Calu3 (cell line): Measurements from ENCODE around the gene GARIN1A. TPM values are rescaled to one million over a fixed set of nuclear protein-coding genes. Genes with fewer than 3 reads are reported as not detected.
"Not testable (repeated sequence)": the region's sequence is repeated elsewhere in the genome, so short reads cannot be mapped to it uniquely, and the experiment has no call there.

ENCODE experiments used
- BruUV-seq: library from RNA; stranded (reverse); fragments of 400-500 nt; replicated peaks from 2 replicates; lab custom pipeline; 2021; lab: Mats Ljungman, UMichigan
- CTCF ChIA-PET: fragments of 300-600 bp; sonication (Branson Sonifier 250); formaldehyde crosslinking; loops from one replicate; lab custom pipeline; 2022; ENCODE audit warnings: antibody characterized with exemption; lab: Charles Lee
- DNase-seq: peaks from one replicate; pipeline ENCODE4 v3.0.0; 2022
- H3K27ac Mint-ChIP-seq: one replicate; pipeline ENCODE4 v1.8.0; 2022; ENCODE audit warnings: mixed read lengths; ENCODE audit not compliant: unreplicated experiment
- H3K27me3 Mint-ChIP-seq: one replicate; pipeline ENCODE4 v1.8.0; 2022; ENCODE audit warnings: mixed read lengths; ENCODE audit not compliant: unreplicated experiment
- H3K36me3 Mint-ChIP-seq: one replicate; pipeline ENCODE4 v1.8.0; 2022; ENCODE audit warnings: mild to moderate bottlenecking, moderate library complexity, mixed read lengths; ENCODE audit not compliant: insufficient read depth, unreplicated experiment
- H3K4me1 Mint-ChIP-seq: one replicate; pipeline ENCODE4 v1.8.0; 2022; ENCODE audit warnings: mild to moderate bottlenecking, low read depth, mixed read lengths; ENCODE audit not compliant: unreplicated experiment
- H3K4me3 Mint-ChIP-seq: one replicate; pipeline ENCODE4 v1.8.0; 2022; ENCODE audit warnings: mild to moderate bottlenecking, low read depth, moderate library complexity, mixed read lengths; ENCODE audit not compliant: unreplicated experiment
- H3K9me3 Mint-ChIP-seq: one replicate; pipeline ENCODE4 v1.8.0; 2022; ENCODE audit warnings: low read depth, mixed read lengths; ENCODE audit not compliant: unreplicated experiment
- intact Hi-C: fragments of 100-400 bp; cut with micrococcal nuclease; formaldehyde crosslinking; loops from one replicate; pipeline ENCODE4 v1.10.0; 2022; ENCODE audit not compliant: unreplicated experiment
- total RNA-seq: library from RNA; stranded (reverse); gene quantifications from 2 replicates; pipeline ENCODE4 v1.2.3, GENCODE V29; 2022
- TF ChIP-seq, protein P1 (sequence below): fragments of 200-600 bp; IDR thresholded peaks from one replicate; pipeline ENCODE4 v1.8.0; 2022; ENCODE audit warnings: antibody characterized with exemption; ENCODE audit not compliant: unreplicated experiment

The GARIN1A gene
- total RNA-seq, 1 experiment from 2014 or later = 7.3 TPM

DNA sequence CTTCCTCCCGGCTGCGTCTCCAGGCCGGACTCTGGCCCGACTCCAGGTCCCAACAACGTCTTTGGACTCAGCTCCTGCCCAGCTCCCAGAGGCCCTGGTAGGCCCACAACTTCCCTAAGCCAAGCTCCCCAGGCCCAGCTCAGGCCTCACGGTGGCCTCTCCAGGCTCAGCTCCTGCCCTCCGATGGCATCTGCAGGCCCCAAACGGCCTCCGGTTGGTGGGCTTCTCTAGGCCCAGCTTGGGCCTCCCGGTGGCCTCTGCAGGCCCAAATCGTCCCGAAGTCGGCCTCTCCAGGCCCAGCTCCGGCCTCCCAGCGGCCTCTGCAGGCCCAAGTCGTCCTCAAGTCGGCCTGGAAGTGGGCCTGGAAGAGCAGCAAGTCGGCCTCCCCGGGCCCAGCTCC lies 18.0 kb upstream of the GARIN1A start:
- H3K4me3 Mint-ChIP-seq, H3K27me3 Mint-ChIP-seq, CTCF ChIA-PET, BruUV-seq, intact Hi-C loops, H3K9me3 Mint-ChIP-seq, H3K36me3 Mint-ChIP-seq, H3K27ac Mint-ChIP-seq, H3K4me1 Mint-ChIP-seq, DNase-seq: not testable (repeated sequence)

DNA sequence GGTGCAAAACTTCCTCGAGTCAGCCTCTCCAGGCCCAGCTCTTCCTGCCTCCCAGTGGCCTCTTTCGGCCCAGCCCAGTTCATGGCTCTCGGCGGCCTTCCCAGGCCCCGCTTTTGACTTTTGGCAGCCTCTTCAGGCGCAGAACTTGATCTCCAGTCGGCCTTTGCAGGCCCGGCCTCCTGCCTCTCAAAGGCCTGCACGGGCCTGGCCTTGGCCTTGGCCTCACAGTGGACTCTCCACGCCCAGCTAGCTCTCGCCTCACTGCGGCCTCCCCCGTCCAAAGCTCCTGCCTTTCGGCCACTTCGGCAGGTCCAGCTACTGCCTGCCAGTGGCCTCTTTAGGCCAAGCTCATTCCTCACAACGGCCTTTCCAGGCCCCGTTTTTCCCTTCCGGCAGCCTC lies 17.6 kb upstream of the GARIN1A start:
- intact Hi-C loops, H3K9me3 Mint-ChIP-seq, DNase-seq, H3K4me1 Mint-ChIP-seq, CTCF ChIA-PET, H3K27ac Mint-ChIP-seq, H3K27me3 Mint-ChIP-seq, H3K36me3 Mint-ChIP-seq, BruUV-seq, H3K4me3 Mint-ChIP-seq: not testable (repeated sequence)

GRCh38 chr7:128658428-128658827 lies 13.7 kb upstream of the GARIN1A start:
- H3K27ac Mint-ChIP-seq, BruUV-seq, intact Hi-C loops, H3K27me3 Mint-ChIP-seq, H3K4me3 Mint-ChIP-seq, H3K4me1 Mint-ChIP-seq, DNase-seq, H3K9me3 Mint-ChIP-seq, CTCF ChIA-PET: not testable (repeated sequence)
- peaks cover 16% of the 10 kb centered on the region for H3K36me3 Mint-ChIP-seq

GRCh38 chr7:128660596-128660995 lies 11.5 kb upstream of the GARIN1A start:
- CTCF ChIA-PET = no interaction called here
- DNase-seq = no peak
- H3K9me3 Mint-ChIP-seq = peaks cover 5% of the 10 kb centered on the region
- no peaks in the 10 kb centered on the region for H3K27me3 Mint-ChIP-seq
- no peaks in the 10 kb centered on the region for H3K4me1 Mint-ChIP-seq
- no peak overlapping the region for H3K27ac Mint-ChIP-seq
- intact Hi-C loops = no loop called here
- H3K36me3 Mint-ChIP-seq = peaks cover 16% of the 10 kb centered on the region
- TSS peak; percentile 5 for BruUV-seq
- TF ChIP-seq, protein P1, sequence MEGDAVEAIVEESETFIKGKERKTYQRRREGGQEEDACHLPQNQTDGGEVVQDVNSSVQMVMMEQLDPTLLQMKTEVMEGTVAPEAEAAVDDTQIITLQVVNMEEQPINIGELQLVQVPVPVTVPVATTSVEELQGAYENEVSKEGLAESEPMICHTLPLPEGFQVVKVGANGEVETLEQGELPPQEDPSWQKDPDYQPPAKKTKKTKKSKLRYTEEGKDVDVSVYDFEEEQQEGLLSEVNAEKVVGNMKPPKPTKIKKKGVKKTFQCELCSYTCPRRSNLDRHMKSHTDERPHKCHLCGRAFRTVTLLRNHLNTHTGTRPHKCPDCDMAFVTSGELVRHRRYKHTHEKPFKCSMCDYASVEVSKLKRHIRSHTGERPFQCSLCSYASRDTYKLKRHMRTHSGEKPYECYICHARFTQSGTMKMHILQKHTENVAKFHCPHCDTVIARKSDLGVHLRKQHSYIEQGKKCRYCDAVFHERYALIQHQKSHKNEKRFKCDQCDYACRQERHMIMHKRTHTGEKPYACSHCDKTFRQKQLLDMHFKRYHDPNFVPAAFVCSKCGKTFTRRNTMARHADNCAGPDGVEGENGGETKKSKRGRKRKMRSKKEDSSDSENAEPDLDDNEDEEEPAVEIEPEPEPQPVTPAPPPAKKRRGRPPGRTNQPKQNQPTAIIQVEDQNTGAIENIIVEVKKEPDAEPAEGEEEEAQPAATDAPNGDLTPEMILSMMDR = no peak
- no peak overlapping the region for H3K4me3 Mint-ChIP-seq

- Mint-ChIP-seq H3K4me1 (no peaks in the 10 kb centered on the region), H3K36me3 (peaks cover 16% of the 10 kb centered on the region), H3K27me3 (no peaks in the 10 kb centered on the region), H3K4me3 (no peak overlapping the region), H3K9me3 (peaks cover 5% of the 10 kb centered on the region), H3K27ac (no peak overlapping the region)
- intact Hi-C loops = no loop called here
- CTCF ChIA-PET = no interaction called here
- BruUV-seq = no TSS peak
- no peak for DNase-seq
- TF ChIP-seq, protein P1 = no peak
These were observed 10.6 kb upstream of the GARIN1A start for GRCh38 chr7:128661446-128661845.

DNA sequence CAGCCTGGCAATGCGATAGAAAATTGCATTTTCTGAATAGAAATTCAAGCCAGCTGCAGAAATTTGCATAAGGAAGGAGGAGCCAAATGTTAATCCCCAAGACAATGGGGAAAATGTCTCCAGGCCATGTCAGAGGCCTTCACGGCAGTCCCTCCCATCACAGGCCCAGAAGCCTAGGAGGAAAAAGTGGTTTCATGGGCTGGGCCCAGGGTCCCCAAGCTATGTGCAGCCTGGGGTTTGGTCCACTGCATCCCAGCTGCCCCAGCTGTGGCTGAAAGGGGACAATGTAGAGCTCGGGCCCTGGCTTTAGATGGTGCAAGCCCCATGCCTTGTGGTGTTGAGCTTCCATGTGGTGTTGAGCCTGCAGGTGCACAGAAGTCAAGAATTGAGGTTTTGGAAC lies 10.0 kb upstream of the GARIN1A start:
- Mint-ChIP-seq H3K36me3 (peaks cover 16% of the 10 kb centered on the region), H3K4me3 (no peak overlapping the region), H3K4me1 (no peaks in the 10 kb centered on the region), H3K9me3 (peaks cover 5% of the 10 kb centered on the region), H3K27ac (no peak overlapping the region), H3K27me3 (no peaks in the 10 kb centered on the region)
- BruUV-seq = no TSS peak
- DNase-seq = no peak
- intact Hi-C loops = no loop called here
- CTCF ChIA-PET = no interaction called here
- TF ChIP-seq, protein P1 = no peak

GRCh38 chr7:128663223-128663622 lies 8.9 kb upstream of the GARIN1A start:
- H3K4me1 Mint-ChIP-seq, H3K27ac Mint-ChIP-seq, H3K27me3 Mint-ChIP-seq, CTCF ChIA-PET, H3K9me3 Mint-ChIP-seq, BruUV-seq, H3K4me3 Mint-ChIP-seq, intact Hi-C loops, DNase-seq: not testable (repeated sequence)
- H3K36me3 Mint-ChIP-seq = peaks cover 16% of the 10 kb centered on the region
